DND-41 (cell line): ENCODE results near the gene DOK6.

Experiments
- EZH2 ChIP-seq: IDR thresholded peaks from 3 replicates; pipeline ENCODE4 v1.6.1; 2012; ENCODE audit warnings: borderline replicate concordance, low read depth, mild to moderate bottlenecking, moderate library complexity, low read length, inconsistent platforms; ENCODE audit not compliant: severe bottlenecking
- TF ChIP-seq, protein P1 (sequence below): IDR thresholded peaks from 2 replicates; pipeline ENCODE4 v1.5.1; 2012; ENCODE audit warnings: borderline replicate concordance, low read length, moderate library complexity, mild to moderate bottlenecking; ENCODE audit not compliant: poor library complexity, severe bottlenecking; ENCODE audit errors: extremely low read depth

DNA sequence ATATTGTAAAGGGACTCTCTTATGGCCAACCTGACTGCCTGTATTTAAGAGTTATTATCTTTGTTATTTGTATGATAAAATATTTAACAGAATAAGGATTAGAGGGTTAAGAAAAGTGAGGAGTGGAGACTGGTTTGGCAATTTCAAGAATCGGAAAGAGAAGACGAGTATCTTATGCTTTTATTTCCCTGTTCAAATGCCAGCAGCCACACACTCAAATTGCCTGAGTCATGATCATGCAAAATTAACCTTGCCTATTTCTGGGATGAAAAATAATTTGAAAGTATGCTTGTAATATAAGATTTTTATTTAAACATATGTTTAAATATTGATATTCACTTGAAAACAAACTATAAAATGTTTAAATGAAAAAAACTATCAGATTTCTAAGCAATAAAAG lies 358.4 kb downstream of the DOK6 start:
- TF ChIP-seq, protein P1, sequence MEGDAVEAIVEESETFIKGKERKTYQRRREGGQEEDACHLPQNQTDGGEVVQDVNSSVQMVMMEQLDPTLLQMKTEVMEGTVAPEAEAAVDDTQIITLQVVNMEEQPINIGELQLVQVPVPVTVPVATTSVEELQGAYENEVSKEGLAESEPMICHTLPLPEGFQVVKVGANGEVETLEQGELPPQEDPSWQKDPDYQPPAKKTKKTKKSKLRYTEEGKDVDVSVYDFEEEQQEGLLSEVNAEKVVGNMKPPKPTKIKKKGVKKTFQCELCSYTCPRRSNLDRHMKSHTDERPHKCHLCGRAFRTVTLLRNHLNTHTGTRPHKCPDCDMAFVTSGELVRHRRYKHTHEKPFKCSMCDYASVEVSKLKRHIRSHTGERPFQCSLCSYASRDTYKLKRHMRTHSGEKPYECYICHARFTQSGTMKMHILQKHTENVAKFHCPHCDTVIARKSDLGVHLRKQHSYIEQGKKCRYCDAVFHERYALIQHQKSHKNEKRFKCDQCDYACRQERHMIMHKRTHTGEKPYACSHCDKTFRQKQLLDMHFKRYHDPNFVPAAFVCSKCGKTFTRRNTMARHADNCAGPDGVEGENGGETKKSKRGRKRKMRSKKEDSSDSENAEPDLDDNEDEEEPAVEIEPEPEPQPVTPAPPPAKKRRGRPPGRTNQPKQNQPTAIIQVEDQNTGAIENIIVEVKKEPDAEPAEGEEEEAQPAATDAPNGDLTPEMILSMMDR, result no peak
- TF ChIP-seq EZH2, result no peak
